Hair follicle dermal papilla cell (primary cell): Measurements from ENCODE around the gene OR9A4. TPM values are rescaled to one million over a fixed set of nuclear protein-coding genes. Genes with fewer than 3 reads are reported as not detected.

Experiments used
- total RNA-seq: library from RNA; depleted of rRNA; stranded (reverse); fragments of >200 nt; gene quantifications from 2 replicates; pipeline ENCODE4 v1.2.3, GENCODE V29; 2012

The OR9A4 gene, protein sequence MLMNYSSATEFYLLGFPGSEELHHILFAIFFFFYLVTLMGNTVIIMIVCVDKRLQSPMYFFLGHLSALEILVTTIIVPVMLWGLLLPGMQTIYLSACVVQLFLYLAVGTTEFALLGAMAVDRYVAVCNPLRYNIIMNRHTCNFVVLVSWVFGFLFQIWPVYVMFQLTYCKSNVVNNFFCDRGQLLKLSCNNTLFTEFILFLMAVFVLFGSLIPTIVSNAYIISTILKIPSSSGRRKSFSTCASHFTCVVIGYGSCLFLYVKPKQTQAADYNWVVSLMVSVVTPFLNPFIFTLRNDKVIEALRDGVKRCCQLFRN
- total RNA-seq, result not detected in 2 replicates

DNA sequence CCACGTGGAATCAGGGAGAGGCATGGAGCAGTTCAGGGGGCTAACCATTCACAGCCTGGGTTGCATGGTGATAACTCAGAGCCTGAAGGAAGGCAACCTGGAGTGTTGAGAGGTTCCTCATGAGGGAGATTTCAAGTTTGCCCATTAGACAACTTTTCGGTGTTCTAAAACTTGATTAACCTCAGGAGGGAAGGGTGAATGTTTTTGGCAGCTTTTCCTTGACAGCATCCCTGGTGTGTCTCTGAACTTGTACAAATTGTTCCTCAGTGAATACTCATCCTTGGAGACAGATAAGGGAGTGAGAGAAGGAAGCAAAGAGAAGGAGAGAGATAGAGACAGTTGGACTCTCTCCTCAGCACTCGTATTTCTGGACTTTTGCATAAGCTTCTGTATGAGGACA, at the start of gene OR9A4:
Gene OR9A4 (plus strand): TSS at position 301 of the 400 bp plus-strand sequence. CDS start 2,477 bp downstream, outside the sequence.

GRCh38 chr7:141946796-141947195, 30.6 kb downstream of the OR9A4 start, which contains the start of gene CLEC5A:
Gene CLEC5A (minus strand): TSS chr7:141946974. CDS start chr7:141946292, 682 bp downstream.

Other genes starting within 250 kb of the OR9A4 start
- 6.5 and 6.6 TPM in 2 replicates for gene DENND11, start 214.2 kb upstream of the OR9A4 start, total RNA-seq
- under 0.01 TPM in 1 of 2 replicates, not detected in the other for gene WEE2, start 208.0 kb upstream of the OR9A4 start, total RNA-seq
- 57.4 and 72.3 TPM in 2 replicates for gene SSBP1, start 178.0 kb upstream of the OR9A4 start, total RNA-seq
- 0.81 and 1.2 TPM in 2 replicates for gene TAS2R3, start 152.3 kb upstream of the OR9A4 start, total RNA-seq
- gene TAS2R4, start 139.7 kb upstream of the OR9A4 start, total RNA-seq, result 0.61 and 0.81 TPM in 2 replicates
- 0.24 and 1.6 TPM in 2 replicates for gene TAS2R5, start 126.2 kb upstream of the OR9A4 start, total RNA-seq
- not detected in 2 replicates for gene PRSS37, start 74.9 kb upstream of the OR9A4 start, total RNA-seq
- gene CLEC5A, start 30.6 kb downstream of the OR9A4 start, total RNA-seq, result not detected in 2 replicates
- gene TAS2R38, start 57.4 kb downstream of the OR9A4 start, total RNA-seq, result not detected in 2 replicates
- gene MGAM, start 79.5 kb downstream of the OR9A4 start, total RNA-seq, result 0.12 and 0.16 TPM in 2 replicates
- not detected in 2 replicates for gene MGAM2, start 195.3 kb downstream of the OR9A4 start, total RNA-seq